SIG-M5 treated with dmso at 0.1 percent for 504 hours (cell line): ENCODE results near the gene CCDC63.

ENCODE experiments used
- DNase-seq: peaks from one replicate; lab custom pipeline; 2025; ENCODE audit not compliant: unreplicated experiment; lab: John Stamatoyannopoulos, UW

Gene CCDC63

GRCh38 chr12:110921262-110921661 is 74.5 kb downstream of the CCDC63 start:
- DNase-seq = no peak

- no peak for DNase-seq
Measured at GRCh38 chr12:110922652-110923051, 75.9 kb downstream of the CCDC63 start.

- DNase-seq = no peak
Measured at GRCh38 chr12:110923192-110923591, 76.4 kb downstream of the CCDC63 start.

- no peak for DNase-seq
Measured at GRCh38 chr12:110923692-110924334, 77.0 kb downstream of the CCDC63 start.

- no peak for DNase-seq
Measured at GRCh38 chr12:110927546-110927945, 80.8 kb downstream of the CCDC63 start.

GRCh38 chr12:110928700-110929099 is 81.9 kb downstream of the CCDC63 start:
- no peak for DNase-seq

- no peak for DNase-seq
Measured at GRCh38 chr12:110929818-110930217, 83.0 kb downstream of the CCDC63 start.

- DNase-seq = no peak
Measured at GRCh38 chr12:110930348-110931314, 83.8 kb downstream of the CCDC63 start.

GRCh38 chr12:110931315-110931728 is 84.5 kb downstream of the CCDC63 start:
- no peak for DNase-seq

- DNase-seq = no peak
Measured at GRCh38 chr12:110932046-110932445, 85.3 kb downstream of the CCDC63 start.

- no peak for DNase-seq
Measured at GRCh38 chr12:110933326-110933974, 86.7 kb downstream of the CCDC63 start.

GRCh38 chr12:110934093-110934852 is 87.5 kb downstream of the CCDC63 start:
- DNase-seq = no peak

GRCh38 chr12:110935588-110935987 is 88.8 kb downstream of the CCDC63 start:
- DNase-seq = no peak

GRCh38 chr12:110936367-110937103 is 89.7 kb downstream of the CCDC63 start:
- DNase-seq = no peak

GRCh38 chr12:110937104-110937641 is 90.4 kb downstream of the CCDC63 start:
- peak; percentile 50 for DNase-seq

GRCh38 chr12:110940296-110940695 is 93.5 kb downstream of the CCDC63 start:
- no peak for DNase-seq

GRCh38 chr12:110940933-110941332 is 94.1 kb downstream of the CCDC63 start:
- DNase-seq = no peak

GRCh38 chr12:110941391-110941790 is 94.6 kb downstream of the CCDC63 start:
- no peak for DNase-seq

GRCh38 chr12:110943373-110943772 is 96.6 kb downstream of the CCDC63 start:
- DNase-seq = no peak

- DNase-seq = peak; percentile 34
Measured at GRCh38 chr12:110948041-110948440, 101.3 kb downstream of the CCDC63 start.
